ENCODE measurements around the gene GLMP. TPM values are rescaled to one million over a fixed set of nuclear protein-coding genes. Genes with fewer than 3 reads are reported as not detected.

Gene GLMP
- total and polyA plus RNA-seq, 10 donors, result 25.5 to 54.4 (median 34.0) TPM

DNA sequence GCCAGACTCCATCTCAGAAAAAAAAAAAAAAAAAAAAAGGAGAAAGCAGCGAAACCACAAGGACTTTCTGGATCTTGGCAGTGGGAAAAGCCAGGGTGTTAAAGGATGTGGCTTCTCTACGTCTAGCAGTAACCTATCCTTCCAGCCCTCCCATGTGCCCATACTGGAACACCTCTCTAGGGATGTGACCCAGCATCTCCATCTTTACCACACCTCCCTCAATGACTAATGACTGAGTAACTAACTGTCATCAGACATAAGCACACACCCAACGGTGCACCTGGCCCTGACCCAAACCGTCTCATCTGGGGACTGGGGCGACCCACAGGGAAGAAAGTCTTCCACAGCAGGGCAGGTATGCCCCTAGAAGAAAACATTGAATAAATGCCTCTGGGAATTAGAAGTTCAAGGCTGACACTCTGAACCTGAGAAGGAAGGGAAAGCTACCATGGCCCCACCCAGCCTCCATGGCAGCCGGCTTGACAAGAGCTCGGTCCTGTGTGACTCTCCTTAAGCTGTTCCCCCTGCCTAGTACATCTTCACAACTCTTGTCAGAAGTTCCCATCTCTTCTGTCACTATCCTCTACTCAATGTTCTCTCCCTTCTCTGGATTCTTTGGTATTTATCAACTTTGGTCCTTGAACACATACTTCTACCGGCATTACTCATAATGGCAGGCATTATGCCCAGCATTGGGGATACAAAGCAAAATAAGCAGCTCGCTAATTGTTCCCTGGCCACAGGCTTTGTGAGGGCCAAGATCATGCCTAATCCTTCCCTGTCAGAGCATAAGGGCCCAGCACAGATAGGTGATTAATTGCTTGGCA lies 32.8 kb downstream of the GLMP start:
- Histone ChIP-seq H3K4me1 (peaks cover 0 to 27% (median 2%) of the 10 kb centered on the region in 6 donors), H3K9me3 (no peaks in the 10 kb centered on the region), H3K36me3 (peaks cover 7 to 100% (median 97%) of the 10 kb centered on the region in 6 donors), H3K4me3 (no peak overlapping the region), H3K27me3 (replicated peaks in 1 of 7) (no peaks in the 10 kb centered on the region), H3K27ac (no peak overlapping the region)
- DNase-seq, result no peak
- WGBS, 5 donors, result 89 to 96% (median 91%) methylated on average over 9 of the region's 9 CpGs
- TF ChIP-seq, protein P1, sequence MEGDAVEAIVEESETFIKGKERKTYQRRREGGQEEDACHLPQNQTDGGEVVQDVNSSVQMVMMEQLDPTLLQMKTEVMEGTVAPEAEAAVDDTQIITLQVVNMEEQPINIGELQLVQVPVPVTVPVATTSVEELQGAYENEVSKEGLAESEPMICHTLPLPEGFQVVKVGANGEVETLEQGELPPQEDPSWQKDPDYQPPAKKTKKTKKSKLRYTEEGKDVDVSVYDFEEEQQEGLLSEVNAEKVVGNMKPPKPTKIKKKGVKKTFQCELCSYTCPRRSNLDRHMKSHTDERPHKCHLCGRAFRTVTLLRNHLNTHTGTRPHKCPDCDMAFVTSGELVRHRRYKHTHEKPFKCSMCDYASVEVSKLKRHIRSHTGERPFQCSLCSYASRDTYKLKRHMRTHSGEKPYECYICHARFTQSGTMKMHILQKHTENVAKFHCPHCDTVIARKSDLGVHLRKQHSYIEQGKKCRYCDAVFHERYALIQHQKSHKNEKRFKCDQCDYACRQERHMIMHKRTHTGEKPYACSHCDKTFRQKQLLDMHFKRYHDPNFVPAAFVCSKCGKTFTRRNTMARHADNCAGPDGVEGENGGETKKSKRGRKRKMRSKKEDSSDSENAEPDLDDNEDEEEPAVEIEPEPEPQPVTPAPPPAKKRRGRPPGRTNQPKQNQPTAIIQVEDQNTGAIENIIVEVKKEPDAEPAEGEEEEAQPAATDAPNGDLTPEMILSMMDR (IDR thresholded peaks at IDR 0.05 in 8 of 11, conservative IDR thresholded peaks at IDR 0.05 in 3 of 11), result no peak
- no peak for TF ChIP-seq POLR2A (IDR thresholded peaks at IDR 0.05)
- TF ChIP-seq POLR2AphosphoS5 (IDR thresholded peaks at IDR 0.05), result no peak
- intact Hi-C loops (cut with DNase I; ENCODE audit: low total_unique reads), result no loop called here

- 77 to 93% (median 88%) methylated on average over 1 to 2 of the region's 2 CpGs for WGBS, 5 donors
- H3K36me3 ChIP-seq, result peaks cover 7 to 100% (median 94%) of the 10 kb centered on the region in 6 donors
- peak overlapping the region in 4 of 8 donors; percentile 54 to 63 (median 61) for H3K27ac ChIP-seq
- TF ChIP-seq POLR2A (IDR thresholded peaks at IDR 0.05) (no peak), POLR2AphosphoS5 (IDR thresholded peaks at IDR 0.05) (no peak)
- TF ChIP-seq, protein P1 (IDR thresholded peaks at IDR 0.05 in 8 of 11, conservative IDR thresholded peaks at IDR 0.05 in 3 of 11), result no peak
- peaks cover 0 to 27% (median 2%) of the 10 kb centered on the region in 6 donors for H3K4me1 ChIP-seq
- intact Hi-C loops (cut with DNase I; ENCODE audit: low total_unique reads), result no loop called here
- DNase-seq, result no peak
- no peaks in the 10 kb centered on the region for H3K27me3 ChIP-seq (replicated peaks in 1 of 7)
- H3K9me3 ChIP-seq, result no peaks in the 10 kb centered on the region
- no peak overlapping the region for H3K4me3 ChIP-seq
These were observed 34.6 kb downstream of the GLMP start for GRCh38 chr1:156260896-156261295.

DNA sequence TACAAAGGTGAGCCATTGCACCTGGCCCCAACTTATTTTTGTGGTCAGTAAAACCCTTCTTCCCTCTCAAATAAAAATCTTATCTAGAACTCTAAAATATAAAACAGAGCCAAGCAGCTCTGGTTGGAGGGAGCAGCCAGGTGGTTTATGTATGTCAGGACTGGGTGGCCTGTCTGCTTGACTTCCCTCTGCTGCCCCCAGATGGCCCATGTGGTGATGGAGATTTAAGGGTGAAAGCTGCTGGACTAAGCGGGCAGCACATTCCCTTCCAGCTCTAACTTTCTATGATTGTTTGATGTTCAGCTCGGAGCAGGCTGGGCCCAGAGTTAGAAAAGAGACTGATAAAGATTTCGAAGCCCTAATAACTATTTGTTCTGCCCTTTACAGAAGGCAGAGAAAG lies 35.7 kb downstream of the GLMP start:
- H3K9me3 ChIP-seq, result no peaks in the 10 kb centered on the region
- no peaks in the 10 kb centered on the region for H3K27me3 ChIP-seq (replicated peaks in 1 of 7)
- peaks cover 7 to 100% (median 94%) of the 10 kb centered on the region in 6 donors for H3K36me3 ChIP-seq
- 75 to 85% (median 80%) methylated on average over 3 of the region's 3 CpGs for WGBS, 5 donors
- peak overlapping the region in 4 of 8 donors; percentile 54 to 63 (median 61) for H3K27ac ChIP-seq
- DNase-seq, result no peak
- peaks cover 0 to 27% (median 2%) of the 10 kb centered on the region in 6 donors for H3K4me1 ChIP-seq
- intact Hi-C loops (cut with DNase I; ENCODE audit: low total_unique reads), result no loop called here
- no peak overlapping the region for H3K4me3 ChIP-seq
- no peak for TF ChIP-seq POLR2AphosphoS5 (IDR thresholded peaks at IDR 0.05)

DNA sequence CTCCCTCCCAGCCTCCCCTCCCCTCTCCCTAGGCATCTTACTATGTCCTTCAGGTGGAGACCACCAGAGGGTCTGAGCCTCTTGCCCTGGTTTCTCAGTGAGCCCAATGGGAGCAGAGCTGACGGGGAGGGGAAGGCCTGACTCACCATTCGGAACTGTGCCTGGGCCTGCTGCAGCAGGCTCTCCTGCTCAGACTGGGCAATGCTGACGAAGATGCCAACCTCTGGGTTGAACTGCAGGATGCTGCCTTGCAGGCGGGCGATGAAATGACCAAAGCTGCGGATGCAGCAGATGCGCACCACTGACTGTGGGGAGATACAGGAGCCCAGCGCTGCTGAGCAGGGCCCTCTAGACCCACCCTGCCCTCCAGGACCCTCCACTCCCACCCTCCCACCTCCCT lies 36.6 kb downstream of the GLMP start:
- peaks cover 7 to 100% (median 95%) of the 10 kb centered on the region in 6 donors for H3K36me3 ChIP-seq

More for the DNA sequence above, 36.6 kb downstream of the GLMP start:
- H3K4me3 ChIP-seq, result no peak overlapping the region
- TF ChIP-seq, protein P1 (IDR thresholded peaks at IDR 0.05 in 8 of 11, conservative IDR thresholded peaks at IDR 0.05 in 3 of 11), result no peak
- peak in 1 of 3 donors; percentile 27 for TF ChIP-seq POLR2AphosphoS5 (IDR thresholded peaks at IDR 0.05)
- peaks cover 0 to 27% (median 2%) of the 10 kb centered on the region in 6 donors for H3K4me1 ChIP-seq
- DNase-seq, result no peak
- intact Hi-C loops (cut with DNase I; ENCODE audit: low total_unique reads), result no loop called here
- no peaks in the 10 kb centered on the region for H3K27me3 ChIP-seq (replicated peaks in 1 of 7)
- no peaks in the 10 kb centered on the region for H3K9me3 ChIP-seq
- WGBS, 5 donors, result 91 to 98% (median 95%) methylated on average over 6 to 8 of the region's 8 CpGs
- peak overlapping the region in 2 of 8 donors; percentile 54 to 63 for H3K27ac ChIP-seq

Measured in spleen (tissue), 11 donors.